GM23248 (cell line): Measurements from ENCODE around the gene KIF11. TPM values are rescaled to one million over a fixed set of nuclear protein-coding genes. Genes with fewer than 3 reads are reported as not detected.

Source experiments
- DNase-seq: peaks from one replicate; pipeline ENCODE4 v3.0.0-alpha.2; 2015
- H2AFZ ChIP-seq: fragments of 200-600 bp; sonication (generic); 2 replicates; pipeline ENCODE4 v1.6.1; 2016; ENCODE audit warnings: antibody characterized with exemption
- H3F3A ChIP-seq: fragments of 200-600 bp; sonication (generic); 2 replicates; pipeline ENCODE4 v1.6.1; 2016; ENCODE audit warnings: mild to moderate bottlenecking, antibody characterized with exemption, mixed run types; ENCODE audit not compliant: insufficient read depth
- H3K27ac ChIP-seq: fragments of 200-600 bp; sonication (generic); 2 replicates; pipeline ENCODE4 v1.5.1; 2016; ENCODE audit warnings: mild to moderate bottlenecking
- H3K27me3 ChIP-seq: fragments of 200-600 bp; sonication (generic); replicated peaks from 2 replicates; pipeline ENCODE4 v1.6.1; 2016; ENCODE audit warnings: mild to moderate bottlenecking; ENCODE audit not compliant: insufficient read depth
- H3K36me3 ChIP-seq: fragments of 200-600 bp; sonication (generic); 2 replicates; pipeline ENCODE4 v1.6.1; 2016; ENCODE audit warnings: low read depth, mild to moderate bottlenecking
- H3K4me1 ChIP-seq: fragments of 200-600 bp; sonication (generic); 2 replicates; pipeline ENCODE4 v1.6.1; 2016; ENCODE audit warnings: mild to moderate bottlenecking; ENCODE audit not compliant: insufficient read depth
- H3K4me2 ChIP-seq: fragments of 200-600 bp; sonication (generic); one replicate; pipeline ENCODE4 v1.6.1; 2016; ENCODE audit warnings: mild to moderate bottlenecking; ENCODE audit not compliant: unreplicated experiment
- H3K4me3 ChIP-seq: fragments of 200-600 bp; sonication (generic); 2 replicates; pipeline ENCODE4 v1.5.1; 2016; ENCODE audit warnings: mild to moderate bottlenecking
- H3K79me2 ChIP-seq: fragments of 200-600 bp; sonication (generic); 2 replicates; pipeline ENCODE4 v1.6.1; 2016; ENCODE audit warnings: mild to moderate bottlenecking; ENCODE audit not compliant: insufficient read depth
- H3K9ac ChIP-seq: fragments of 200-600 bp; sonication (generic); 2 replicates; pipeline ENCODE4 v1.6.1; 2016; ENCODE audit warnings: mild to moderate bottlenecking
- H3K9me2 ChIP-seq: fragments of 200-600 bp; sonication (generic); 2 replicates; pipeline ENCODE4 v1.6.1; 2016; ENCODE audit warnings: mixed run types, mild to moderate bottlenecking, moderate library complexity; ENCODE audit not compliant: insufficient read depth
- H3K9me3 ChIP-seq: fragments of 200-600 bp; sonication (generic); one replicate; pipeline ENCODE4 v1.6.1; 2017; ENCODE audit warnings: low read depth
- H4K20me1 ChIP-seq: fragments of 200-600 bp; sonication (generic); 2 replicates; pipeline ENCODE4 v1.6.0; 2016; ENCODE audit not compliant: insufficient read depth
- EZH2 ChIP-seq: fragments of 200-600 bp; sonication (generic); IDR thresholded peaks from 2 replicates; pipeline ENCODE4 v1.6.1; 2018; ENCODE audit warnings: antibody characterized with exemption, mild to moderate bottlenecking; ENCODE audit not compliant: insufficient read depth, poor library complexity, severe bottlenecking
- EZH2phosphoT487 ChIP-seq: fragments of 200-600 bp; sonication (generic); IDR thresholded peaks from 2 replicates; pipeline ENCODE4 v1.6.1; 2018; ENCODE audit warnings: antibody characterized with exemption, moderate library complexity, mild to moderate bottlenecking, low read depth; ENCODE audit not compliant: insufficient read depth
- WGBS, 2 experiments: methylation state at CpG; one replicate each; pipeline ENCODE4 v1.1.6; 2015 to 2017; ENCODE audit warnings: low lambda C conversion rate in 2 of 2, low coverage in 1 of 2; ENCODE audit errors: missing lambda C conversion rate in 2 of 2; 5-methylcytosine and 5-hydroxymethylcytosine counted together
- in situ Hi-C: fragments of 300-500 bp; cut with MboI; formaldehyde crosslinking; loops from 2 replicates; pipeline ENCODE4 v1.15.0; 2020
- polyA plus RNA-seq: library from polyadenylated mRNA; unstranded; fragments of >200 nt; fragmentation: Nextera tagmentation; extraction: Ambion mirVana; gene quantifications from 2 replicates; pipeline ENCODE4 v1.2.1, GENCODE V29; 2016
- total RNA-seq: library from RNA; depleted of rRNA; stranded (reverse); fragments of >200 nt; shearing (Covaris generic); gene quantifications from 2 replicates; pipeline ENCODE4 v1.2.3, GENCODE V29; 2014

Gene KIF11
- total and polyA plus RNA-seq, 2 experiments from 2014 or later: 10.8 to 16.2 TPM

DNA sequence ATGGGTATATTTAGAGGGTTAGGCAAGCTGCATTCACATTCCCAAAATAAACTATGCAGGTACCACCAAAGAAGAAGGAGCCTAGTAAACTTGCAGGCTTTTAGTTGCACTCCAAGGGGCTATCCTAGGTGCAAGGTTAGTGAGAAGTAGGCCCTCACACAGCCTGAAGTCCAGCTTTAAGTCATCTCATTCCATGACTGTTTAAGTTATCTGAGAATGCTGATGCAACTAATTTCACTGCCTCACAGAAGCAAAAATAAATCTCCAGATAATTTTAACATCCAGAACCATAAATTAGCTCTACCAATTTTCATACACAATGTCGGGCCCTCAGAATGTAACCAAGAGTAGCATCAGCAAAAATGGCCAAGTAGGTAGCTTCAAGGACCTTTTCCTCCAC, 62.5 kb downstream of the KIF11 start:
- no peaks in the 10 kb centered on the region for H4K20me1 ChIP-seq
- H3K79me2 ChIP-seq: no peaks in the 10 kb centered on the region
- H3K27ac ChIP-seq: no peak overlapping the region
- no peak overlapping the region for H3K9ac ChIP-seq
- no peaks in the 10 kb centered on the region for H3K9me3 ChIP-seq
- H3K4me1 ChIP-seq: no peaks in the 10 kb centered on the region
- H3K9me2 ChIP-seq: no peaks in the 10 kb centered on the region
- no peak overlapping the region for H3K4me3 ChIP-seq
- no peak overlapping the region for H3K4me2 ChIP-seq
- no peaks in the 10 kb centered on the region for H3F3A ChIP-seq
- H3K36me3 ChIP-seq: peaks cover 8% of the 10 kb centered on the region; the same call in 1 of the 2 replicates
- H2AFZ ChIP-seq: no peak overlapping the region
- 96 to 100% methylated on average over 1 of the region's 1 CpG for WGBS, 2 experiments
- in situ Hi-C loops: no loop called here
- TF ChIP-seq EZH2 (no peak), EZH2phosphoT487 (no peak)
- no peaks in the 10 kb centered on the region for H3K27me3 ChIP-seq
- no peak for DNase-seq

DNA sequence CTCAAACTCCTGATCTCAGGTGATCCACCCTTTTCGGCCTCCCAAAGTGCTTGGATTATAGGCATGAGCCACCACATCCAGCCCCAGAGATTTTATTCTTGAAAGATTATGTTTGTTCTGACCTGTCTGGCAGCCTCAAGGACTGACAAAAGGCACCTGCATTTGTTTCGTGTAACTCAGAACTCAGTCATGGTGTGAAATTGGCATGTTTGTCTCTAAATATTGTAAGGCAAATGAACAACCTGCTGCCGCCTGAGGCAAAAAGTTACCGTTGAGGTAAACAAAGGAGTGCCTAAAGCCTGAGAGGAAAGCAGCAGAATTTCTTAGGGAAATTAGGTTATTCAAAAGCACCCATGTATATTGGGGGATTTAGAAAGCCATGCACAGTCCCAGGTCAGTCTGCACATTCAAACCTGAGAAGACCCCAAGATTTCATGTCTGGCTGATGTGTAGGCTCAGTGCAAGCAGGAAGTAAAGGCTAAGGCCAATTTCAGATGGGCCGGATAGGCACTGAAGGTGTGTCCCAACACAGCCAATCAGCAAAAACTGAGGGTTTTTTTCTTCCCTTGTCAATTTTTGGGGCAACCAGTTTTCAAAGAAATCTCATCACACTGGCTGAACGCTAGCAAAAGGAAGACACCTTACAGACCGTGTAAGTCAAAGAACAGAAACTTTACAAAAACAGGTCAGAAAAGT, 63.5 kb downstream of the KIF11 start:
- Histone ChIP-seq H4K20me1 (no peaks in the 10 kb centered on the region), H3K9ac (no peak overlapping the region), H3K36me3 (0 out of 2 replicates have a peak, but pooled peaks cover 5% of the 10 kb centered on the region), H3F3A (no peaks in the 10 kb centered on the region), H3K9me2 (no peaks in the 10 kb centered on the region), H2AFZ (no peak overlapping the region), H3K4me2 (no peak overlapping the region), H3K27ac (no peak overlapping the region), H3K4me1 (no peaks in the 10 kb centered on the region), H3K9me3 (no peaks in the 10 kb centered on the region), H3K4me3 (no peak overlapping the region), H3K79me2 (no peaks in the 10 kb centered on the region), H3K27me3 (no peaks in the 10 kb centered on the region)
- in situ Hi-C loops: no loop called here
- TF ChIP-seq EZH2phosphoT487 (no peak), EZH2 (no peak)
- DNase-seq: no peak
- WGBS, 2 experiments: 96 to 98% methylated on average over 7 of the region's 7 CpGs

- H3K27ac ChIP-seq: no peak overlapping the region
- H4K20me1 ChIP-seq: no peaks in the 10 kb centered on the region
- in situ Hi-C loops: no loop called here
- no peaks in the 10 kb centered on the region for H3K27me3 ChIP-seq
- no peaks in the 10 kb centered on the region for H3K9me3 ChIP-seq
- DNase-seq: no peak
- H2AFZ ChIP-seq: no peak overlapping the region
- no peaks in the 10 kb centered on the region for H3K9me2 ChIP-seq
- no peak overlapping the region for H3K4me2 ChIP-seq
- no peak for TF ChIP-seq EZH2
- no peak for TF ChIP-seq EZH2phosphoT487
- H3K36me3 ChIP-seq: 0 out of 2 replicates have a peak, but pooled peaks cover 5% of the 10 kb centered on the region
- no peak overlapping the region for H3K9ac ChIP-seq
- H3K4me3 ChIP-seq: no peak overlapping the region
- H3K4me1 ChIP-seq: no peaks in the 10 kb centered on the region
- H3K79me2 ChIP-seq: no peaks in the 10 kb centered on the region
- WGBS, 2 experiments: 79 to 80% methylated on average over 5 of the region's 5 CpGs
- no peaks in the 10 kb centered on the region for H3F3A ChIP-seq
Measured at GRCh38 chr10:92657024-92657423, 64.1 kb downstream of the KIF11 start.

- Histone ChIP-seq H3K36me3 (no peaks in the 10 kb centered on the region), H3K27me3 (no peaks in the 10 kb centered on the region), H3K9ac (no peak overlapping the region), H2AFZ (no peak overlapping the region), H3F3A (no peaks in the 10 kb centered on the region), H3K27ac (no peak overlapping the region), H3K9me2 (no peaks in the 10 kb centered on the region), H3K4me2 (no peak overlapping the region), H3K4me3 (no peak overlapping the region), H3K79me2 (no peaks in the 10 kb centered on the region), H3K4me1 (no peaks in the 10 kb centered on the region), H3K9me3 (no peaks in the 10 kb centered on the region), H4K20me1 (no peaks in the 10 kb centered on the region)
- in situ Hi-C loops: no loop called here
- TF ChIP-seq EZH2phosphoT487: no peak
- no peak for TF ChIP-seq EZH2
- peak; percentile 4 for DNase-seq
Measured at GRCh38 chr10:92662848-92663247, 69.9 kb downstream of the KIF11 start.

DNA sequence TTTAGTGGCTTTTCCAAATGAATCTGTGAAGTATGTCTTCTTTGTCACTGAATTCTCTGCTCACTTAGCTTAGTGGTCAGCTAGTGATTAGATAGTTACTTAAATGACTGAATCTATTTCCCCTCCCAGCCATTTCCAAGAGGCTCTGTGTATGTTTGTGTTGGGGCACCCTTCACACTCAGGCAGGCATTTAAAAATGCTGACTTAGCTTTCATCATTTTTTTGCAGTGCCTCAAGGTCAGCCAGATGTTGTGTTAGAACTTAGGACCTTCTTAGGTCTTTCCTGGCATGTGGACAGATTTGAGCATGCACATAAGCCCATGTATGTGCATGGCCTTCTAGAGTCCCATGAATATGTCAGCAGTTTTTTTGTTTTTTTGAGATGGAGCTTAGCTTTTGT, 71.4 kb downstream of the KIF11 start:
- H3K4me1 ChIP-seq: no peaks in the 10 kb centered on the region
- no peak overlapping the region for H3K9ac ChIP-seq
- in situ Hi-C loops: no loop called here
- no peak overlapping the region for H3K4me3 ChIP-seq
- no peaks in the 10 kb centered on the region for H4K20me1 ChIP-seq
- no peak overlapping the region for H2AFZ ChIP-seq
- no peaks in the 10 kb centered on the region for H3K27me3 ChIP-seq
- DNase-seq: no peak
- no peaks in the 10 kb centered on the region for H3K36me3 ChIP-seq
- no peaks in the 10 kb centered on the region for H3K79me2 ChIP-seq
- no peaks in the 10 kb centered on the region for H3F3A ChIP-seq
- no peak overlapping the region for H3K27ac ChIP-seq
- no peak overlapping the region for H3K4me2 ChIP-seq
- H3K9me3 ChIP-seq: no peaks in the 10 kb centered on the region
- no peak for TF ChIP-seq EZH2
- H3K9me2 ChIP-seq: no peaks in the 10 kb centered on the region
